ENCODE data around the gene CRB2. TPM values are rescaled to one million over a fixed set of nuclear protein-coding genes. Genes with fewer than 3 reads are reported as not detected.

The CRB2 gene
- total and polyA plus RNA-seq, 2 donors (not counting 1 experiment from before 2014, with no cell fraction given) = 1.4 to 2.4 TPM

DNA sequence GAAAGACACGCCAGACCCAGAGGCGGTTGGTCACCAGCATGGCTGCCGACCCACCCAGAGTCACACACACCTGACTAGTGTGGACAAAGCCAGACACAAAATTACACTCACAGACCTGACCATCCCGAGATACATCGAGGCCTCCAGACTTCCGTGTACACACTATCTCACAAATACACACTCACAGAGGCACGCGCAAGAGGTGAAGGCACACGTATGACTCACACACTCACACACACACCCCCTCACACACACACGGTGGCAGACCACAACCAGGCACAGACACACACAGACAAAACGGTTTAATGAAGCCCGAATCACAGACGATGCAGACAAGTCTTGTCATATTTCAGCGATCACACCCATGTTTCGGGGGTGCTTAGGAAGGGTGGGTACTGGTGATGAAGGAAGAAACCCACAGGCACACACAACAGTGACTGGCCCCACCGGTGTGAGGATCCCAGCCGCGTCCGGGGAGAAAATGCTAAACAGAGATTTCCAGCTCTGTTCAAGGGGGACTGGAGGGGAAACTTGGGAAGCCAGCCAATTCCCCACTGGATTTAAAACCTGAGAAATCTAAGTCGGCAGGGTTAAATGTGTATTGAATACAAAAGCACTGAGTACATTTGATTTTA, 51.3 kb downstream of the CRB2 start:
- ChIA-PET CTCF (interaction anchor here (0.6 kb wide), 1 partner anchor 1129 kb away, joined by 4 read pairs; no protein-coding TSS in a partner anchor), POLR2A (no interaction called here)
- Histone ChIP-seq H3K27me3 (replicated peaks in 1 of 4; ENCODE audit: control extremely low read depth in 1 of 4, control insufficient read depth in 3 of 4, insufficient read depth in 4 of 4, low read length in 3 of 4) (no peaks in the 10 kb centered on the region), H3K36me3 (replicated peaks in 1 of 2; ENCODE audit: control extremely low read depth in 1 of 2, control insufficient read depth in 1 of 2, extremely low read depth in 1 of 2, insufficient read depth in 2 of 2, low read length in 1 of 2) (peaks cover 0 to 3% of the 10 kb centered on the region in 2 experiments), H3K4me1 (ENCODE audit: control insufficient read depth in 2 of 2, insufficient read depth in 2 of 2, low read length in 2 of 2) (no peaks in the 10 kb centered on the region), H3K79me2 (ENCODE audit: control insufficient read depth, insufficient read depth, low read length) (no peaks in the 10 kb centered on the region), H3K27ac (ENCODE audit: low read length in 2 of 2) (no peak overlapping the region), H2AFZ (ENCODE audit: insufficient read depth, low read depth, low read length, poor library complexity, severe bottlenecking) (no peak overlapping the region), H3K9ac (ENCODE audit: low read length) (no peak overlapping the region), H3K4me3 (ENCODE audit: control extremely low read depth in 1 of 5, extremely low read depth in 1 of 5, insufficient read depth in 1 of 5, low read depth in 2 of 5, low read length in 4 of 5) (no peak overlapping the region), H3K9me3 (ENCODE audit: control extremely low read depth in 1 of 3, control insufficient read depth in 2 of 3, insufficient read depth in 1 of 3, low read length in 2 of 3) (no peaks in the 10 kb centered on the region), H4K20me1 (ENCODE audit: control insufficient read depth, insufficient read depth, low read length, poor library complexity, severe bottlenecking) (no peaks in the 10 kb centered on the region), H3K4me2 (replicated peaks; ENCODE audit: low read depth, low read length, poor library complexity, severe bottlenecking) (no peak overlapping the region)
- DNase-seq = no peak
- WGBS (ENCODE audit: insufficient coverage) = 98% methylated on average over 10 of the region's 20 CpGs
- ATAC-seq (ENCODE audit: low read depth) = no peak
- H3K27me3 Mint-ChIP-seq = no peaks in the 10 kb centered on the region
- intact Hi-C loops (cut with micrococcal nuclease) = no loop called here
- no peaks in the 10 kb centered on the region for H3K4me1 Mint-ChIP-seq
- no peaks in the 10 kb centered on the region for H3K9me3 Mint-ChIP-seq (ENCODE audit: insufficient read depth)
- no peak overlapping the region for H3K27ac Mint-ChIP-seq
- TF ChIP-seq CTCF (IDR thresholded peaks at IDR 0.05) (no peak), EZH2 (IDR thresholded peaks at IDR 0.05; ENCODE audit: borderline replicate concordance, insufficient read depth, low read depth, low read length, poor library complexity, severe bottlenecking) (no peak)
- no peak overlapping the region for H3K4me3 Mint-ChIP-seq

GRCh38 chr9:123408313-123409262, 52.6 kb downstream of the CRB2 start:
- Mint-ChIP-seq H3K27me3 (no peaks in the 10 kb centered on the region), H3K4me3 (no peak overlapping the region), H3K9me3 (ENCODE audit: insufficient read depth) (no peaks in the 10 kb centered on the region), H3K4me1 (no peaks in the 10 kb centered on the region), H3K27ac (no peak overlapping the region)
- Histone ChIP-seq H3K4me3 (ENCODE audit: control extremely low read depth in 1 of 5, extremely low read depth in 1 of 5, insufficient read depth in 1 of 5, low read depth in 2 of 5, low read length in 4 of 5) (no peak overlapping the region), H3K9ac (ENCODE audit: low read length) (no peak overlapping the region), H3K4me2 (replicated peaks; ENCODE audit: low read depth, low read length, poor library complexity, severe bottlenecking) (no peak overlapping the region), H4K20me1 (ENCODE audit: control insufficient read depth, insufficient read depth, low read length, poor library complexity, severe bottlenecking) (no peaks in the 10 kb centered on the region), H3K9me3 (ENCODE audit: control extremely low read depth in 1 of 3, control insufficient read depth in 2 of 3, insufficient read depth in 1 of 3, low read length in 2 of 3) (no peaks in the 10 kb centered on the region), H3K27me3 (replicated peaks in 1 of 4; ENCODE audit: control extremely low read depth in 1 of 4, control insufficient read depth in 3 of 4, insufficient read depth in 4 of 4, low read length in 3 of 4) (no peaks in the 10 kb centered on the region), H3K36me3 (replicated peaks in 1 of 2; ENCODE audit: control extremely low read depth in 1 of 2, control insufficient read depth in 1 of 2, extremely low read depth in 1 of 2, insufficient read depth in 2 of 2, low read length in 1 of 2) (no peaks in the 10 kb centered on the region), H3K27ac (ENCODE audit: low read length in 2 of 2) (no peak overlapping the region), H3K4me1 (ENCODE audit: control insufficient read depth in 2 of 2, insufficient read depth in 2 of 2, low read length in 2 of 2) (no peaks in the 10 kb centered on the region), H3K79me2 (ENCODE audit: control insufficient read depth, insufficient read depth, low read length) (no peaks in the 10 kb centered on the region), H2AFZ (ENCODE audit: insufficient read depth, low read depth, low read length, poor library complexity, severe bottlenecking) (no peak overlapping the region)
- ATAC-seq (ENCODE audit: low read depth) (no peak), DNase-seq (no peak)
- ChIA-PET POLR2A (no interaction called here), CTCF (no interaction called here)
- WGBS (ENCODE audit: insufficient coverage) = 97% methylated on average over 9 of the region's 10 CpGs
- no peak for TF ChIP-seq CTCF (IDR thresholded peaks at IDR 0.05)
- no peak for TF ChIP-seq EZH2 (IDR thresholded peaks at IDR 0.05; ENCODE audit: borderline replicate concordance, insufficient read depth, low read depth, low read length, poor library complexity, severe bottlenecking)
- intact Hi-C loops (cut with micrococcal nuclease) = no loop called here
